ENCODE data around the gene TMEM140.

DNA sequence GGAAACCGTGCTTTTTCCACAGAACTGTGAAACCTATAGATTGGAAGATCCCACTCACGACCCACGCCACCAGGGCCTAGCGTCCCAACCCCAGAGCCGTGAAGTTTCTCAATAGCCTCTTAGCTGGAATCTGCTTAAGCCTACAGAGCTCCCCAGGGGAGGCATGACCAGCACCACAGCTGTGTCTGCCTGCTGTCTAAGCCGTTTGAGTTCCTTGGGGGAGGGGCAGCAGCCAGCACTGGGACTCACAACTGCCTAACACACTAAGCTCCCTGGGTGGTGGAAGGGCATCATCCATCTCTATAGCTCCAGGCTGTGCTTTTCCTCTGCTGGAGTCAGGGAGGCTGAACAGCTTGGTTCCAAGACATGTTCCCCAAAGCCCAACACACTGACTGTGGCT lies 26.0 kb upstream of the TMEM140 start:
- TF ChIP-seq FOXM1 (IDR thresholded peaks at IDR 0.05; ENCODE audit: borderline replicate concordance, low read depth), result no peak
- TF ChIP-seq TAF1 (IDR thresholded peaks at IDR 0.05; ENCODE audit: low read depth), result no peak
- TF ChIP-seq, protein P1, sequence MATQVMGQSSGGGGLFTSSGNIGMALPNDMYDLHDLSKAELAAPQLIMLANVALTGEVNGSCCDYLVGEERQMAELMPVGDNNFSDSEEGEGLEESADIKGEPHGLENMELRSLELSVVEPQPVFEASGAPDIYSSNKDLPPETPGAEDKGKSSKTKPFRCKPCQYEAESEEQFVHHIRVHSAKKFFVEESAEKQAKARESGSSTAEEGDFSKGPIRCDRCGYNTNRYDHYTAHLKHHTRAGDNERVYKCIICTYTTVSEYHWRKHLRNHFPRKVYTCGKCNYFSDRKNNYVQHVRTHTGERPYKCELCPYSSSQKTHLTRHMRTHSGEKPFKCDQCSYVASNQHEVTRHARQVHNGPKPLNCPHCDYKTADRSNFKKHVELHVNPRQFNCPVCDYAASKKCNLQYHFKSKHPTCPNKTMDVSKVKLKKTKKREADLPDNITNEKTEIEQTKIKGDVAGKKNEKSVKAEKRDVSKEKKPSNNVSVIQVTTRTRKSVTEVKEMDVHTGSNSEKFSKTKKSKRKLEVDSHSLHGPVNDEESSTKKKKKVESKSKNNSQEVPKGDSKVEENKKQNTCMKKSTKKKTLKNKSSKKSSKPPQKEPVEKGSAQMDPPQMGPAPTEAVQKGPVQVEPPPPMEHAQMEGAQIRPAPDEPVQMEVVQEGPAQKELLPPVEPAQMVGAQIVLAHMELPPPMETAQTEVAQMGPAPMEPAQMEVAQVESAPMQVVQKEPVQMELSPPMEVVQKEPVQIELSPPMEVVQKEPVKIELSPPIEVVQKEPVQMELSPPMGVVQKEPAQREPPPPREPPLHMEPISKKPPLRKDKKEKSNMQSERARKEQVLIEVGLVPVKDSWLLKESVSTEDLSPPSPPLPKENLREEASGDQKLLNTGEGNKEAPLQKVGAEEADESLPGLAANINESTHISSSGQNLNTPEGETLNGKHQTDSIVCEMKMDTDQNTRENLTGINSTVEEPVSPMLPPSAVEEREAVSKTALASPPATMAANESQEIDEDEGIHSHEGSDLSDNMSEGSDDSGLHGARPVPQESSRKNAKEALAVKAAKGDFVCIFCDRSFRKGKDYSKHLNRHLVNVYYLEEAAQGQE (IDR thresholded peaks at IDR 0.05; ENCODE audit: low read depth), result no peak
- no peak for TF ChIP-seq TCF12 (IDR thresholded peaks at IDR 0.05; ENCODE audit: low read depth)

All from Ishikawa (cell line).